NCI-H2107 treated with DMSO at 0.1 percent for 48 hours (cell line): Measurements from ENCODE around the gene CYBA.

Source experiments
- DNase-seq: peaks from one replicate; lab custom pipeline; 2025; ENCODE audit not compliant: unreplicated experiment; lab: John Stamatoyannopoulos, UW

CYBA gene

GRCh38 chr16:88662843-88663606 is 12.2 kb upstream of the CYBA start, which contains the start of gene MVD:
Gene MVD (minus strand): TSS chr16:88663091. CDS start chr16:88663080, 11 bp downstream.
- peak; percentile 80 for DNase-seq

GRCh38 chr16:88662222-88662842 is 11.5 kb upstream of the CYBA start:
- DNase-seq, result no peak

- no peak for DNase-seq
Measured at GRCh38 chr16:88661468-88661867, 10.6 kb upstream of the CYBA start.

- DNase-seq, result no peak
Measured at GRCh38 chr16:88659160-88659559, 8.3 kb upstream of the CYBA start.

- DNase-seq, result no peak
Measured at GRCh38 chr16:88658714-88659113, 7.9 kb upstream of the CYBA start.

GRCh38 chr16:88657371-88657770 is 6.5 kb upstream of the CYBA start:
- DNase-seq, result no peak

- no peak for DNase-seq
Measured at GRCh38 chr16:88656291-88656980, 5.6 kb upstream of the CYBA start.

- DNase-seq, result no peak
Measured at GRCh38 chr16:88655733-88656281, 5.0 kb upstream of the CYBA start.

GRCh38 chr16:88655053-88655732 is 4.3 kb upstream of the CYBA start:
- no peak for DNase-seq

- no peak for DNase-seq
Measured at GRCh38 chr16:88654363-88655052, 3.7 kb upstream of the CYBA start.

GRCh38 chr16:88653596-88654362 is 2.9 kb upstream of the CYBA start:
- no peak for DNase-seq

GRCh38 chr16:88653101-88653500 is 2.2 kb upstream of the CYBA start:
- DNase-seq, result no peak

- no peak for DNase-seq
Measured at GRCh38 chr16:88652762-88653063, 1.9 kb upstream of the CYBA start.

GRCh38 chr16:88651989-88652761 is 1.3 kb upstream of the CYBA start:
- DNase-seq, result no peak

- DNase-seq, result no peak
Measured at GRCh38 chr16:88651276-88651988, 579 bp upstream of the CYBA start.

GRCh38 chr16:88649924-88650748 is 717 bp downstream of the CYBA start:
- no peak for DNase-seq

- peak; percentile 64 for DNase-seq
Measured at GRCh38 chr16:88649195-88649923, 1.5 kb downstream of the CYBA start.
